ENCODE measurements around the gene NAA15. TPM values are rescaled to one million over a fixed set of nuclear protein-coding genes. Genes with fewer than 3 reads are reported as not detected.
"Not testable (repeated sequence)": the region's sequence is repeated elsewhere in the genome, so short reads cannot be mapped to it uniquely, and the experiment has no call there.

NAA15 gene
- total RNA-seq, 1 experiment from 2014 or later = 45.3 TPM

DNA sequence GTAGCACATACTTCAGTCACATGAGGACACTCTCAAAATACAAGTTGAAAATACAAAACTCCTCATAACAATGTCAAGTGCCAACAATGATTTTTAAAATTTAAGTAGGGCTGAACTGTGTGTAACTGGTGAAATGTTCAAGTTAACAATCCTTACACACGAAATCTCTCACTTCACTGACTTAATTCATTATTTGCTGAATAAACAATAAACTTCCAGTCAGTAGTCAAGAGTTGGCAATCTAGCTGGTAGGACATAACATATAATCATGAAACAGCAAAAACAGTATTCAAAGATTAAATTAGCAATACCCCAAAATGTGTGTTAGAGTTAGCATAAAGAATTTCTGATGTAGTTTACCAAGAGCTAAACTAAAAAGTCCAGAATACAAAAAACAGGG is 150.7 kb downstream of the NAA15 start:
- DNase-seq (ENCODE audit: low read depth) = no peak

DNA sequence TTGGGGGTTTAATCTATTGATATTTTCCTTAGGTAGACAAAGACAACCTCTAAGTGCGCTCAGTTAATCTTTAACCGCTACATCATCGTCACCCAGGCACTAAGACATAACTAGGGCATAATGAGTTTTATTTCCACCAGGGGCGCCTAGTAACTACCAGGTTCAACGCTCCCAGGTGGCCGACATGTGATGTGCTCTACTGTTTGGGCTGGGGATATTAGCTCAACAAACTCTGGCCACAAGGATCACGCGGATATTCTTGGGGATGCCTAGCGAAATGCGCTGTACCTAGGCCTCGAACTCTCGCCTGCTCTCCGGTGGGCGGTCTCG is 151.7 kb downstream of the NAA15 start:
- DNase-seq (ENCODE audit: low read depth) = peak; percentile 58

DNA sequence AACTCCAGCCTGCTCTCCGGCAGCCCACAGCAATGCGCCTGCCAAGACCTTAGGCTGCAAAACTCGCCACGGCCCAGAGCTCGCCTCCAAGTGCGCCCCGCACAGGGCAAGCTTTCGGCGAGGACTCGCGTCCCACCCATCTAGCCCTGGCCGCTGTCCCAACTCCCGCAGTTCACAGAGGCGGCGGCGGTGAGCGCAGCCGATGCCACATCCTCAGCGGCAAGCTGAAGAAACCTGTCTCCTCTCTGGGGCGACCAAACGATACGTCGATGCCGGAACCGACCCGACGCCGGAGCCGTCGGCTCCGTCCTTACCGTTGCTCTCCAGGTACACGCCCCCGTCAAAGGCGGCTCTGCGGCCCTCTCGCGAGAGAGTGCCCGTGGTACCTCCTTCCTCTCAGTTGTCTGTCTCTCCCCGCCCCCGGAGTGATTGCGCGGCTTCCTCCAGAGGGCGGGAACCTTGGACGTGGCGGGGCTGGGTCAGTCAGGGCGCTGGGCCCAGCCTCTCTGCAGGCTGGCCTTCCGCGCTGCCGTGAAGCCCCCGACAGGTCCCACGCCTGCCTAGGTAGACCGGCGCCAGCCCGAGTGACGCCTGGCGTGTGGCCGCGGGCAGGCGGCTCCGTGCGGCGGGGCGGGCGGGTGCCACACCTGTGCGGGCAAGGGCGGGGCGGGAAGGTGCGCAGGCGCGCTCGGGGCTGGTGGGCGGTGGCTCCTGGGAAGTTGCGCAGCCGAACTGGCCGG is 152.2 kb downstream of the NAA15 start:
- peak; percentile 93 for DNase-seq (ENCODE audit: low read depth)

DNA sequence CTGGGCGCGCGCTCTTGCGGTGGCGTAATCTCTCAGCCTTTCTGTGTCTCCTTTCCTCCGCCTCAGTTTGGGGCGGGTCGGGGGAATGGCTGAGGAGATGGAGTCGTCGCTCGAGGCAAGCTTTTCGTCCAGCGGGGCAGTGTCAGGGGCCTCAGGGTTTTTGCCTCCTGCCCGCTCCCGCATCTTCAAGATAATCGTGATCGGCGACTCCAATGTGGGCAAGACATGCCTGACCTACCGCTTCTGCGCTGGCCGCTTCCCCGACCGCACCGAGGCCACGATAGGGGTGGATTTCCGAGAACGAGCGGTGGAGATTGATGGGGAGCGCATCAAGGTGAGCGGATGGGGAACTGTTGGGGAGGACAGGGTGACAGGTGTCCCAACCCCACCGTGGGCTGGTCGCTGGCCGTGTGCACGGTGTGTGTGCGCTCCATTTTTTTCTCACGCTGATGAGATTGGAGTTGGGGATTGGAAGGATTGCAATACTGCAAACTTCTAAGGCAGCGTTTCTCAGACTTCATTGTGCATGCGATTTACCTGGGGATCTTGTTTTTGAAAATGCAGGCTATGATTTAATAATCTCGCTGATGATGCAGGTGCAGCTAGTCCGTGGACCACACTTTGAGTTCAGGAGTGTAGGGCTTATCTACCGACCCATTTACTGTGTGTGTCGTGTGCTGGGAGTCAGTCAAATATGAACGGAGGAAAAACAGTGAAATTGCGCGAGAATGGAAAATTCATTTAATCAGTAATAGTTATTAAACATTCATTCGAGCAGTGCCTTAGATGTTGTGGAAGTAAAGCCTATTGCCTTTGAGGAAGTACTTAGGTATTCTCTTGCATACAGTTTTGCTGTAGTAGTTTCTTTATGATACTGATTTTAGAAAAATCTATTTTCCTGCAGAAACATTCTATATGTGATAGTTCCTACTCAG is 153.1 kb downstream of the NAA15 start, which contains the start of gene RAB33B:
TSS of gene RAB33B (plus strand) at position 11 of the 935 bp plus-strand sequence. CDS start at position 86, 75 bp downstream.
- DNase-seq (ENCODE audit: low read depth) = no peak

DNA sequence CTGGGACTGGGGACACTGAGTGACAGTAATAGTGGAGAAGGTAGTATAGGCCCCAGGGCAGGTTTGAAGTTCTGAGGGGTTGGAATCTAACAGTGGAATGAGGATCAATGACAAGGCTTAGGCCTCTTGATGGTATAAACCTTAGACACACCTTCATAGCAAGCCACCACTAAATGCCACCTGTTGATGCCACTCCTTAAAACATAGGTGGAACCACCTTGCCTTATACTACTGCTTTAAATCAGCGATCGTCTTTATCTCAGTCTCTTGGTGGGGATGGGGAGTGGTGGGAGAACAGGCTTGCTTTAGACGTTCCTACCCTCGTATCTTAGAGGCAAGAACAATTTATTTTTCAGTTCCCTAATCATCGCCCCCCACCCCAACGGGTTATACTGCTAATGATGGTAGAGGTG is 153.8 kb downstream of the NAA15 start:
- DNase-seq (ENCODE audit: low read depth) = no peak

DNA sequence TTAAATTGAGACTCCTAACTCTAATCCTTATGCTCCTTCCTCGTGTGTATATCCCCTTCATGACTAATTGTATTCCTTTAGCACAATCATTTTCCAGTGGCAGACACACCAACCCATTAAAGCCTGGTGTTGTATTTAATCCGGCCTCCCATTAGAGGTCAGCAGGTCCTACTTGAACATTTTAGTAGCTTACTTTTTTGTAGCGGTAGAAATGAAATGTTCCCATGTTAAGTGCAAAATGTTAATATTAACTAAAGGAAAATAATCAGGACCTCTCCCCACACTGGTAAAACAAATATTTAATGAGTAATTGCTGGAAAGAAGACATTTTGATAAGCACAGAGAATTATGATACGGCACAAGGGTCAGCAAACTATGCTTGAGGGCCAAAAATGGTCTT is 156.0 kb downstream of the NAA15 start:
- no peak for DNase-seq (ENCODE audit: low read depth)

DNA sequence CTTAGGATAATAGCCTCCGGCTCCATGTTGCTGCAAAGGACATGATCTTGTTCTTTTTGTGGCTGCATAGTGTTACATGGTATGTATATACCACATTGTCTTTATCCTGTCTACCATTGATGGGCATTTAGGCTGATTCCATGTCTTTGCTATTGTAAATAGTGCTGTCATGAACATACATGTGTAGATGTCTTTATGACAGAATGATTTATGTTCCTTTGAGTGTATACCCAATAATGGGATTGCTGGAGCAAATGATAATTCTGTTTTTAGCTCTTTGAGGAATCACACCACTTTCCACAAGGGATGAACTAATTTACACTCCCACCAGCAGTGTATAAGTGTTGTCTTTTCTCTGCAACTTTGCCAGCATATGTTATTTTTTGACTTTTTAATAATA is 157.2 kb downstream of the NAA15 start:
- no peak for DNase-seq (ENCODE audit: low read depth)

DNA sequence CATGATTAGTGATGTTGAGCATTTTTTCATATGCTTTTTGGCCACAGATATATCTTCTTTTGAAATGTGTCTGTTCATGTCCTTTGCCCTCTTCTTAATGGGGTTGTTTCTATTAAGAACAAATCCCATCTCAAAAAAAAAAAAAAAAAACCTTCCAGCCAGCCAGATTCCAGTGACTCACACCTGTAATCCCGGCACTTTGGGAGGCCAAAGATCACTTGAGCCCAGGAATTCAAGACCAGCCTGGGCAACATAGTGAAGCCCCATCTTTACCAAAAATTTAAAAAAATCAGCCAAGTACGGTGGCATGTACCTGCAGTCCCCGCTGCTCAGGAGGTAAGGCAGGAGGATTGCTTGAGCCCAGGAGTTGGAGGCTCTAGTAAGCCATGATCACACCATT is 157.7 kb downstream of the NAA15 start:
- DNase-seq (ENCODE audit: low read depth) = no peak

DNA sequence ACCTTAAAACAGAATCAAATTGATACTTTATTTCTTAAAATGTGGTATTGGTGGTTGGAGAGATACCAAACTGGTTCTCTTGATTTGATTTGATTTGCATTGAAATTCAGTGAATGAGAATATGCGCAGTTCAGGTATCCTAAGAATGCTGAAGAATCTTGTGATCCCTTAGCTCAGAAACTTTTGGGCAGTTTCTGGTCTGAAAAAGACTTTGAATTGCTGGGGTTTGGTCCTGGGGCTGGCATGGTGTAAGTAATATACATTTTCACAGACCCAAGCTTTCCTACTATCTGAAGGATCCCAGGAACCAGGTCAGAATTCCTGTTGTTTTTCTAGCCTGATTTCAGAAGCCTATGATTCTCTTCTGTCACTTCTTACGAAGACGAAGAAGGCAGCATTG is 159.3 kb downstream of the NAA15 start:
- DNase-seq (ENCODE audit: low read depth) = no peak

DNA sequence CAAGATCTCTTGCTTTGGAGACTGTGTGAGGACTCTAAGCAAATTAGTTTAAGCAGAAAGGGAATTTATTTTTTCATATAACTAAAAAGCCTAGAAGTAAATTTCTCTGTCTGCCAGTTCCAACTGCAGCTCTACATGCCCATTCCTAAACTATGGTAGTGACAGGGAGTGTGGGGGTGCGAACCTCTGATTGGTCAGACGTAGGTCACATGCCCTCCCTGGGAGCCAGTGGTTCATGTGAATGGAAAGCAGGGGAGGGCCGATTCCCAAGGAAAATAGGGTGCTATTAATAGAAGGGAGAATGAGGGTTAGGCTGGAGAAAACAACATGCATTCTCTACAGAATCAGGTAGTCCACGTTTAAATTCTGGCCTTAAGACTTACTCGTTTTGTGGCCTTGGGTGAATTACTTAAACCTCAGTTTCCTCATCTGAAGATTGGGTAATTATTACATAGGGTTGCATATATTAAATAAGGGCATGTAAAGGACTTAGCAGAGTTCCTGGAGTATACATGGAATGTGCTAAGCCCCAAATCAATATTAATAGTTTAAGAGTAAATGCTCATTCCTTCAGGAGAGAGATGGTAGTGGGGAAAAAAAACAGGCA is 159.8 kb downstream of the NAA15 start:
- DNase-seq (ENCODE audit: low read depth) = no peak

DNA sequence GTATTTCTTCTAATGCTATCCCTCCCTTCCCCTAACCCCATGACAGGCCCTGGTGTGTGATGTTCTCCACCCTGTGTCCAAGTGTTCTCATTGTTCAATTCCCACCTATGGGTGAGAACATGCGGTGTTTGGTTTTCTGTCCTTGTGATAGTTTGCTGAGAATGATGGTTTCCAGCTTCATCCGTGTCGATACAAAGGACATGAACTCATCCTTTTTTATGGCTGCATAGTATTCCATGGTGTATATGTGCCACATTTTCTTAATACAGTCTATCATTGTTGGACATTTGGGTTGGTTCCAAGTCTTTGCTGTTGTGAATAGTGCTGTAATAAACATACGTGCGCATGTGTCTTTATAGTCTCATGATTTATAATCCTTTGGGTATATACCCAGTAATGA is 163.2 kb downstream of the NAA15 start:
- DNase-seq (ENCODE audit: low read depth) = not testable (repeated sequence)

DNA sequence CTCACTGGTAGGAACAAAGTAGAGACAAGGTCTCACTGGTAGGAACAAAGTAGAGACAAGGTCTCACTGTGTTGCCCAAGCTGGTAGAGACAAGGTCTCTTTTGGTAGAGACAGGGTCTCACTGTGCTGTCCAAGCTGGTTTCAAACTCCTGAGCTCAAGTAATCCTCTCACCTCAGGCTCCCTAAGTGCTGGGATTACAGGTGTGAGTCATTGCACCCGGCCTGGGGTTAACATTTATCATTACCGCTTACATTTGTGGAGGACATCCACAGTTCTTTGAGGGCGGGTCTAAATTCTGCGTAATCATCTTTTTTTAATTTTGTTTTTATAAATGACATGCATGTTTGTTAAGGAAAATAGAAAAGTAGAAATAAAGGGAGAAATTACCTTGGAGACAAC is 164.6 kb downstream of the NAA15 start:
- no peak for DNase-seq (ENCODE audit: low read depth)

DNA sequence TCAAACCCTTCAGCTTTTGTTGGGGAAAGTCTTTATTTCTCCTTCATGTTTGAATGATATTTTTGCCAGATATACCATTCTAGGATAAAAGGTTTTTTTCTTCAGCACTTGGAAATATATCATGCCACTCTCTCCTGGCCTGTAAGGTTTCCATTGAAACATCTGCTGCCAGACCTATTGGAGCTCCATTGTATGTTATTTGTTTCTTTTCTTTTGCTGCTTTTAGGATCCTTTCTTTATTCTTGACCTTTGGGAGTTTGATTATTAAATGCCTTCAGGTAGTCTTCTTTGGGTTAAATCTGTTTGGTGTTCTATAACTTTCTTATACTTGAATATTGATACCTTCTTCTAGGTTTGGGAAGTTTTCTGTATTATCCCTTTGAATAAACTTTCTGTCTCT is 167.5 kb downstream of the NAA15 start:
- DNase-seq (ENCODE audit: low read depth) = not testable (repeated sequence)

DNA sequence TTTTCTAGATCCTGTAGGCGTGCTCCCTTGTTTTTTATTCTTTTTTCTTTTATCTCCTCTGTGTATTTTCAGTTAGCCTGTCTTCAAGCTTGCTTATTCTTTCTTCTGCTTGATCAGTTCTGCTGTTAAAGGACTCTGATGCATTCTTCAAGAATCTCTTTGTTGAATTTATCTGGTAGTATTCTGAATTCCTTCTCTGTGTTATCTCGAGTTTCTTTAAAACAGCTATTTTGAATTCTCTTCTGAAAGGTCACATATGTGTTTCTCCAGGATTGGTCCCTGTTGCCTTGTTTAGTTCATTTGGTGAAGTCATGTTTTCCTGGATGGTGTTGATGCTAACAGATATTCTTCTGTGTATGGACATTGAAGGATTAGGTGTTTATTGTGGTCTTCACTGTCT is 167.9 kb downstream of the NAA15 start:
- no peak for DNase-seq (ENCODE audit: low read depth)

Other genes with a start within 250 kb of the NAA15 start
- 17.9 and 20.4 TPM in 2 replicates for gene ELF2, start 124.3 kb upstream of the NAA15 start, total RNA-seq (2014; rRNA removed; shearing (Covaris generic))
- 2.0 TPM in 1 of 2 replicates, not detected in the other for gene MGARP, start 21.3 kb upstream of the NAA15 start, total RNA-seq (2014; rRNA removed; shearing (Covaris generic))
- 32.5 and 33.2 TPM in 2 replicates for gene NDUFC1, start 972 bp downstream of the NAA15 start, total RNA-seq (2014; rRNA removed; shearing (Covaris generic))
- 3.8 and 5.0 TPM in 2 replicates for gene RAB33B, start 152.6 kb downstream of the NAA15 start, total RNA-seq (2014; rRNA removed; shearing (Covaris generic))